ENCODE results near the gene ERAS.
"Not testable (repeated sequence)": the region's sequence is repeated elsewhere in the genome, so short reads cannot be mapped to it uniquely, and the experiment has no call there.

The ERAS gene

DNA sequence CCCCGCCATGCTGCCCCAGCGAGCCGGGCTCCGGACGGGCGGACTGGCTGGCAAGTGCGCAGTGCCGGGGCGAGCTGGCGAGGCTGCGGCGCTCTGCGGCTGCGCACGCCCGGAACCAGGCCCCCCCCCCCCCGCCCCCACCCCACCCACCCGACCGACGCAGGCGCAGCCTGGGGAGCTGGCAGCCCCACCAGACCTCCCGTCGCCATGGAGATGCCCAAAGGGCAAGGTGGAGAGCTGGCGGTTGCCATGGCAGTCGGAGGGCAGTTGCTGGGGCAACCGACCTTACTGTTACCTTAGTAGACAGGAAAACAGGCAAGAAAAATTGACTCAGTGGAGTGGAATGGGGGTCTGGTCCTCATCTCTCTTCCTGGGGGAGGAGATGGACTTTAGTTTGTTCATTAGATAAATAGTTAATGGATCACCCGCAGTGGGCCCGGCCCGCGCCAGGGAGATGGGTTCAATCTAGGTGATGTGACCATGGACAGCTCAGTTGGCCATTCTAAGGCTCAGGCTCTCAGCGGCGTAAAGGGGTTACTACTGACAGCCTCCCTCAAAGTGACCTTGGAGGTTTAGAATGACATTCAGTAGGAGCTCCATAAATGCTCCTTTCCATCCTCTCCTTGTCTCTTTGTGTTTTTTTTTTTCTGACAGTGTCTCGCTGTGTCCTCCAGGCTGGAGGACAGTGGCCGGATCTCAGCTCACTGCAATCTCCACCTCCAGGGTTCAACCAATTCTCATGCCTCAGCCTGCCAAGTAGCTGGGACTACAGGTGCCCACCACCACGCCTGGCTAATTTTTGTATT is 9.4 kb downstream of the ERAS start, which contains the start of gene PCSK1N:
PCSK1N (minus strand) TSS at position 87 of the 806 bp plus-strand sequence; CDS start at position 9, 78 bp downstream.
- DNase-seq = peak; percentile 11

DNA sequence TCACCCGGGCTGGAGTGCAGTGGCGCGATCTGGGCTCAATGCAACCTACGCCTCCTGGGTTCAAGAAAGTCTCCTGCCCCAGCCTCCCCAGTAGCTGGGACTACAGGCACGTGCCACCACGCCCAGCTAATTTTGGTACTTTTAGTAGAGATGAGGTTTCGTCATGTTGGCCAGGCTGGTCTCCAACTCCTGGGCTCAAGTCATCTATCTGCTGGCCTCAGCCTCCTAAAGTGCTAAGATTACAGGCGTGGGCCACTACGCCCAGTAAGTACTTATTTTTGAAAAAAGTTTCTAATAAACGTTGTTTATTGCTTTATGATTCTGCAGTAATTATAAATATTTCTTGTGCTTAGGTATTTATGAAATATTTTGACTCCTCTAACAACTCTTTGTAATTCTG is 13.4 kb downstream of the ERAS start:
- no peak for DNase-seq

DNA sequence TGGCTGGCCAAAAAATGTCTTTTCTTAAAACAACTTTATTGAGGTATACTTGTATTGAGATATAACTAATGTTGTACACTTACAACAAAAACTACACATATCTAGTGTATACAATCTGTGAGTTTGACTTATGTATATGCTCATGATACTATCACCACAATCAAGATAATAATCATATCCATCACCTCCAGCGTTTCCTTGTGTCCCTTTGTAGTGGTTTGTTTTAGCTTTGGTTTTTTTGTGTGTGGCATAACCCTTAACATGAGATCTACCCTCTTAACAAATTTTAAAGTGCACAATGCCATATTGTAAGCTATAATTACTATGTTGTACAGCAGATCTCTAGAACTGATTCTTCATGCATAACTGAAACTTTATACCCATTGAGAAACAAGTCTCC is 22.5 kb downstream of the ERAS start:
- no peak for DNase-seq

DNA sequence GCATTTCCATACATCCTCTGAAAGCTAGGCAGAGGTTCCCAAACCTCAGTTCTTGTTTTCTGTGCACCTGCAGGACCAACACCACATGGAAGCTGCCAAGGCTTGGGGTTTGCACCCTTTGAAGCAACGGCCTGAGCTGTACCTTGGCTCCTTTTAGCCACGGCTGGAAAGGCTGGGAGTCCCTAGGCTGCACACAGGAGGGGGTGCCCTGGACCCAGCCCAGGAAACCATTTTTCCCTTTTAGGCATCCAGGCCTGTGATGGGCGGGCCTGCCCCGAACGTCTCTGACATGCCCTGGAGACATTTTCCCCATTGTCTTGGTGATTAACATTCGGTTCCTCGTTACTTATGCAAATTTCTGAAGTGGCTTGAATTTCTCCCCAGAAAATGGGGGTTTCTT is 26.5 kb downstream of the ERAS start:
- DNase-seq = no peak

DNA sequence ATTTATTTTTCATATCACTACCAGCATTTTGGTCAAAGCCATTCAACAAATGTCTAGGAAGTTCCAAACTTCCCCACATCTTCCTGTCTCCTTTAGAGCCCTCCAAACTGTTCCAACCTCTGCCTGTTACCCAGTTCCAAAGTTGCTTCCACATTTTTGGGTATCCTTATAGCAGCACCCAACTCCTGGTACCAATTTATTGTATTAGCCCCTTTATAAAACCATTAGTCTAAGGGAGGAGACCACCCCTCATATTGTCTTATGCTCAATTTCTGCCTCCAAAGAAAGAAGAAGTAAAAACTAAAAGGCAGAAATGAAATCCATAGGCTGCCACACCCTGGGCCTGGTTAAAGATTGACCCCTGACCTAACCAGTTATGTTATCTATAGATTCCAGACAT is 27.2 kb downstream of the ERAS start:
- not testable (repeated sequence) for DNase-seq

DNA sequence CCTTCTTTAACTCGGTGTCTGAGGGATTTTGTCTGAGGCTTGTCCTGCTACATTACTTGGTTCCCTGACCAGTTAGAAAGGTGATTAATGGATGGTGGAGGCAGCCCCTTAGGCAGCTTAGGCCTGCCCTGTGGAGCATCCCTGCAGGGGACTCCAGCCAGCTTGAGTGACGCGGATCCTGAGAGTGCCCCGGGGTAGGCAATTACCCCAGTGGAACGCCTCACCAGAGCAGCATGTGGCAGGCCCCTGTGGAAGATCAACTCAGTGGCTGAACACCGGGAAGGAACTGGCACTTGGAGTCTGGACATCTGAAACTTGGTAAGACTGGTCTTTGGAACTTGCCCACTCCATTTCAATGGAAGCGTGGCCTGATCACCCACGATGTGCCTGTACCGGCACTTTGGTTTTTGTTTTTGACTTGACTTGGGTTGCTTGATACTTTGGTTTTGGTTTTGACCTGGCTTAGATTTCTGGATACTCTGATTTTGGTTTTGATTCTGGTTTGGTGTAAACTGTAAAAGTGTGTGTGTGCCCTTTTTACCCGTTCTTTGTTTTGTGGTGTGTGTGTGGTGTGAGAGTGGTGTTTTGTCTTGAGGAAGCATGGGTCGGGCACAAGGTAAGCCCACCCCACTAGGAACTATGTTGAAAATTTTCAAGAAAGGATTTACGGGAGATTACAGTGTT is 27.9 kb downstream of the ERAS start:
- not testable (repeated sequence) for DNase-seq

DNA sequence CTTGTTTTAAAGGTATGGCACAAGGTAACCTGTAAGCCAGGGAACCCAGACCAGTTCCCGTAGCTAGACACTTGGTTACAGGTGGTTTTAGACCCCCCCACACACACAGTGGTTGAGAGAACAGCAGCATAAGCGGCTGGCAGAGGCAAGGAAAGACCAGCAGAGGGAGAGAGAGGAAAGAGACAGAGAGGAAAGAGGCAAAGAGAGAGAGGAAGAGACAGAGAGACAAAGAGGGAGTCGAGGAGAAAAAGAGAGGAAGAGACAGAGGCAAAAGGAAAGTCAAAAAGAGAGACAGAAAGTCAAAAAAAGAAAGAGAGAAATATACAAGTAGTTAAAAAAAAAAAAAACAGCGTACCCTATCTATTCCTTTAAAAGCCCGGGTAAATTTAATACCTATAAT is 28.6 kb downstream of the ERAS start:
- no peak for DNase-seq

DNA sequence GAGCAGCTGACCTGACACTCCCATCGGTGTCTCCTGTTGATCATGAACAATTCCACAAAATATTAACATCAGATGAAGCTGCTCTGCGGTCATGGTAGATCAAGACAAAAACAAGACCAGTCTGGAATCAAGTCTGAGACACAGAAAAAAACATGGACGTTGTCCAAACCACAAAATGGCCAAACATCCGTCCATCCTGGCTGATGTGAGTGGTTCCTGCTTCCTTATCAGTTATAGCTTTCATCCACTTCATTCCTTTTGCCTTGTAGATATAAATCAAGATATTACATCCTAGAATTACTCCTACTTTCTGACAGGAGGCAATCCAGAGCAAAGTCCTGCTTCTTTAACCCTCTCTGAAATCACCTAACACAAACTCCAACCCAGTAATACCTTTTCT is 37.9 kb downstream of the ERAS start:
- DNase-seq = no peak

DNA sequence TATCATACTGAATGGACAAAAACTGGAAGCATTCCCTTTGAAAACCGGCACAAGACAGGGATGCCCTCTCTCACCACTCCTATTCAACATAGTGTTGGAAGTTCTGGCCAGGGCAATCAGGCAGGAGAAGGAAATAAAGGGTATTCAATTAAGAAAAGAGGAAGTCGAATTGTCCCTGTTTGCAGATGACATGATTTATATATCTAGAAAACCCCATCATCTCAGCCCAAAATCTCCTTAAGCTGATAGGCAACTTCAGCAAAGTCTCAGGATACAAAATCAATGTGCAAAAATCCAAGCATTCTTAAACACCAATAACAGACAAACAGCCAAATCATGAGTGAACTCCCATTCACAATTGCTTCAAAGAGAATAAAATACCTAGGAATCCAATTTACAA is 45.7 kb downstream of the ERAS start:
- DNase-seq = not testable (repeated sequence)

DNA sequence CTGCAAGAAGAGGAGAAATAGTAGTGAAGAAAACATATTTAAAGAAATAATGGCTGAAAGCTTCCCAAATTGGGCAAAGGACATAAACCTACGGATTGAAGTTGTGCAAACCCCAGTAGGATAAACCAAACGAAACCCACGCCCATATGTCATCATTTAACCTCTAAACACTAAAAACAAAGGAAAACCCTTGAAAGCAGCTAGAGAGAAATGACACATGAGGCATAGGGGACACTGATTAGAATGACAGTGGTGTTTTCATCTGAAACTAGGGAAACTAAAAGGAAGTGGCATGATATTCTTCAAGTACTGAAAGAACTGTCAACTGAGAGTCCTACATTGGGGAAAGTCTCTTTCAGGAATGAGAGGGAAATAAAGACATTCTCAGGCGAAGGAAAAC is 50.6 kb downstream of the ERAS start:
- DNase-seq = not testable (repeated sequence)

Data from stimulated activated CD4-positive, alpha-beta T cell treated with anti-CD3 and anti-CD28 coated beads, Interleukin-4, amount 100 ng/mL, for 24 hours (primary cell).